Hepatocyte (in vitro differentiated cells): ENCODE results near the gene INSL3. TPM values are rescaled to one million over a fixed set of nuclear protein-coding genes. Genes with fewer than 3 reads are reported as not detected.
"Not testable (repeated sequence)": the region's sequence is repeated elsewhere in the genome, so short reads cannot be mapped to it uniquely, and the experiment has no call there.

ENCODE experiments used
- DNase-seq: peaks from one replicate; pipeline ENCODE4 v3.0.0-alpha.2; 2016; ENCODE audit warnings: low spot score
- H2AFZ ChIP-seq: fragments of 200-600 bp; sonication (generic); 2 replicates; pipeline ENCODE4 v1.6.0; 2016; ENCODE audit warnings: antibody characterized with exemption, mild to moderate bottlenecking
- H3K27ac ChIP-seq: fragments of 200-600 bp; sonication (generic); 2 replicates; pipeline ENCODE4 v1.5.1; 2016; ENCODE audit warnings: mild to moderate bottlenecking
- H3K27me3 ChIP-seq: fragments of 200-600 bp; sonication (generic); 2 replicates; pipeline ENCODE4 v1.6.1; 2016
- H3K36me3 ChIP-seq: fragments of 200-600 bp; sonication (generic); replicated peaks from 2 replicates; pipeline ENCODE4 v1.5.1; 2016; ENCODE audit warnings: low read depth; ENCODE audit not compliant: insufficient read depth
- H3K4me1 ChIP-seq: fragments of 200-600 bp; sonication (generic); 2 replicates; pipeline ENCODE4 v1.5.1; 2016; ENCODE audit warnings: mild to moderate bottlenecking, moderate library complexity; ENCODE audit not compliant: insufficient read depth
- H3K4me2 ChIP-seq: fragments of 200-600 bp; sonication (generic); 2 replicates; pipeline ENCODE4 v1.6.0; 2016
- H3K4me3 ChIP-seq: fragments of 200-600 bp; sonication (generic); 2 replicates; pipeline ENCODE4 v1.5.1; 2016; ENCODE audit warnings: mild to moderate bottlenecking
- H3K79me2 ChIP-seq: fragments of 200-600 bp; sonication (generic); 2 replicates; pipeline ENCODE4 v1.6.0; 2017; ENCODE audit warnings: mild to moderate bottlenecking
- H3K9me2 ChIP-seq: fragments of 200-600 bp; sonication (generic); replicated peaks from 2 replicates; pipeline ENCODE4 v1.6.0; 2017; ENCODE audit warnings: mild to moderate bottlenecking; ENCODE audit not compliant: insufficient read depth
- H3K9me3 ChIP-seq: fragments of 200-600 bp; sonication (generic); 2 replicates; pipeline ENCODE4 v1.5.1; 2016; ENCODE audit warnings: low read depth, mild to moderate bottlenecking
- H4K20me1 ChIP-seq: fragments of 200-600 bp; sonication (generic); 2 replicates; pipeline ENCODE4 v1.6.0; 2016; ENCODE audit warnings: mild to moderate bottlenecking; ENCODE audit not compliant: insufficient read depth, poor library complexity, severe bottlenecking
- CTCF ChIP-seq: fragments of 200-600 bp; sonication (generic); IDR thresholded peaks from 2 replicates; pipeline ENCODE4 v1.5.1; 2016; ENCODE audit warnings: antibody characterized with exemption, mild to moderate bottlenecking; ENCODE audit not compliant: poor library complexity
- EZH2 ChIP-seq: fragments of 200-600 bp; sonication (generic); IDR thresholded peaks from 2 replicates; pipeline ENCODE4 v1.6.1; 2016; ENCODE audit warnings: antibody characterized with exemption, mild to moderate bottlenecking, borderline replicate concordance
- EZH2phosphoT487 ChIP-seq: fragments of 200-600 bp; sonication (generic); IDR thresholded peaks from one replicate; pipeline ENCODE4 v1.6.1; 2018; ENCODE audit warnings: antibody characterized with exemption, mild to moderate bottlenecking, low read depth, moderate library complexity; ENCODE audit not compliant: unreplicated experiment, severe bottlenecking
- WGBS: methylation state at CpG from one replicate; pipeline ENCODE4 v1.1.6; 2016; ENCODE audit warnings: low lambda C conversion rate; ENCODE audit errors: missing lambda C conversion rate; 5-methylcytosine and 5-hydroxymethylcytosine counted together
- polyA plus RNA-seq: library from polyadenylated mRNA; unstranded; fragments of >200 nt; fragmentation: Nextera tagmentation; extraction: Ambion mirVana; gene quantifications from 2 replicates; pipeline ENCODE4 v1.2.1, GENCODE V29; 2016
- total RNA-seq: library from RNA; depleted of rRNA; stranded (reverse); fragments of >200 nt; gene quantifications from 2 replicates; pipeline ENCODE4 v1.2.3, GENCODE V29; 2014

Gene INSL3
- total and polyA plus RNA-seq, 2 experiments from 2014 or later: 0.21 TPM; not detected in 1

- Histone ChIP-seq H2AFZ (no peak overlapping the region), H3K79me2 (no peaks in the 10 kb centered on the region), H3K4me3 (no peak overlapping the region), H4K20me1 (no peaks in the 10 kb centered on the region), H3K4me1 (no peaks in the 10 kb centered on the region), H3K36me3 (no peaks in the 10 kb centered on the region), H3K9me3 (no peaks in the 10 kb centered on the region), H3K4me2 (no peak overlapping the region), H3K27ac (no peak overlapping the region), H3K9me2 (no peaks in the 10 kb centered on the region), H3K27me3 (no peaks in the 10 kb centered on the region)
- DNase-seq: no peak
- WGBS: 73% methylated on average over 3 of the region's 3 CpGs
- TF ChIP-seq EZH2phosphoT487 (no peak), CTCF (no peak), EZH2 (no peak)
Observed at GRCh38 chr19:17806945-17807344, 14.4 kb downstream of the INSL3 start.

- Histone ChIP-seq H3K4me2 (no peak overlapping the region), H3K27ac (no peak overlapping the region), H3K36me3 (no peaks in the 10 kb centered on the region), H3K4me1 (no peaks in the 10 kb centered on the region), H4K20me1 (no peaks in the 10 kb centered on the region), H3K27me3 (no peaks in the 10 kb centered on the region), H2AFZ (no peak overlapping the region), H3K79me2 (peaks cover 14% of the 10 kb centered on the region), H3K9me3 (no peaks in the 10 kb centered on the region), H3K4me3 (no peak overlapping the region), H3K9me2 (no peaks in the 10 kb centered on the region)
- 80% methylated on average over 4 of the region's 4 CpGs for WGBS
- TF ChIP-seq EZH2phosphoT487: no peak
- DNase-seq: no peak
Observed at GRCh38 chr19:17805427-17805826, 15.9 kb downstream of the INSL3 start.

- DNase-seq: no peak
- TF ChIP-seq CTCF (no peak), EZH2phosphoT487 (no peak), EZH2 (no peak)
- 84% methylated on average over 14 of the region's 14 CpGs for WGBS
- H4K20me1 ChIP-seq: no peaks in the 10 kb centered on the region
- no peak overlapping the region for H3K4me3 ChIP-seq
- no peak overlapping the region for H3K27ac ChIP-seq
- H3K4me1 ChIP-seq: peaks cover under 1% of the 10 kb centered on the region
- no peaks in the 10 kb centered on the region for H3K27me3 ChIP-seq
- H2AFZ ChIP-seq: no peak overlapping the region
- no peaks in the 10 kb centered on the region for H3K9me3 ChIP-seq
- peaks cover 21% of the 10 kb centered on the region for H3K79me2 ChIP-seq
- H3K9me2 ChIP-seq: no peaks in the 10 kb centered on the region
- no peaks in the 10 kb centered on the region for H3K36me3 ChIP-seq
- no peak overlapping the region for H3K4me2 ChIP-seq
Observed at GRCh38 chr19:17803264-17803896, 17.9 kb downstream of the INSL3 start.

- H4K20me1 ChIP-seq: no peaks in the 10 kb centered on the region
- no peak overlapping the region for H3K27ac ChIP-seq
- H3K9me3 ChIP-seq: no peaks in the 10 kb centered on the region
- H3K4me3 ChIP-seq: no peak overlapping the region
- TF ChIP-seq EZH2 (no peak), CTCF (no peak), EZH2phosphoT487 (no peak)
- H2AFZ ChIP-seq: no peak overlapping the region
- H3K36me3 ChIP-seq: no peaks in the 10 kb centered on the region
- H3K27me3 ChIP-seq: no peaks in the 10 kb centered on the region
- no peaks in the 10 kb centered on the region for H3K9me2 ChIP-seq
- DNase-seq: no peak
- 70% methylated on average over 12 of the region's 12 CpGs for WGBS
- no peak overlapping the region for H3K4me2 ChIP-seq
- peaks cover 21% of the 10 kb centered on the region for H3K79me2 ChIP-seq
- peaks cover 8% of the 10 kb centered on the region for H3K4me1 ChIP-seq
Observed at GRCh38 chr19:17802137-17802858, 19.0 kb downstream of the INSL3 start.

GRCh38 chr19:17798599-17798998 is 22.7 kb downstream of the INSL3 start:
- not testable (repeated sequence) for H3K4me3 ChIP-seq, H3K4me2 ChIP-seq, H3K36me3 ChIP-seq, H4K20me1 ChIP-seq, H2AFZ ChIP-seq, H3K9me2 ChIP-seq, H3K9me3 ChIP-seq, DNase-seq
- Histone ChIP-seq H3K27me3 (peaks cover 18% of the 10 kb centered on the region), H3K27ac (peak overlapping the region; percentile 98), H3K4me1 (peaks cover 18% of the 10 kb centered on the region), H3K79me2 (peaks cover 24% of the 10 kb centered on the region)
- WGBS: 90% methylated on average over 3 of the region's 3 CpGs
